IMR-90 (cell line): ENCODE results near the gene HOXA3.

Experiments
- CEBPB ChIP-seq: IDR thresholded peaks from 2 replicates; pipeline ENCODE4 v1.6.1; 2012; ENCODE audit warnings: low read depth, low read length, improper control_type of control experiment
- CTCF ChIP-seq: conservative IDR thresholded peaks from 2 replicates; pipeline ENCODE4 v1.5.1; 2012; ENCODE audit warnings: mild to moderate bottlenecking, low read depth, low read length, improper control_type of control experiment
- POLR2A ChIP-seq: IDR thresholded peaks from 2 replicates; pipeline ENCODE4 v1.6.1; 2012; ENCODE audit warnings: mild to moderate bottlenecking, low read depth, low read length
- RFX5 ChIP-seq: IDR thresholded peaks from 2 replicates; pipeline ENCODE4 v1.8.0; 2012; ENCODE audit warnings: low read depth, mild to moderate bottlenecking, low read length, moderate library complexity
- USF2 ChIP-seq: fragments of 150-350 bp; IDR thresholded peaks from 2 replicates; pipeline ENCODE4 v1.6.1; 2017; ENCODE audit warnings: mild to moderate bottlenecking, antibody characterized with exemption, low read length, low read depth

- TF ChIP-seq CTCF (no peak), RFX5 (no peak), CEBPB (no peak), USF2 (no peak), POLR2A (no peak)
Measured at GRCh38 chr7:27194002-27194352, 41.6 kb upstream of the HOXA3 start.
